GM23338 (cell line): ENCODE data around the gene DHRS13. TPM values are rescaled to one million over a fixed set of nuclear protein-coding genes. Genes with fewer than 3 reads are reported as not detected.
A peak's percentile ranks its signal among the peaks of the same experiment; 100 is the strongest.

ENCODE experiments used
- ATAC-seq: fragments of 200-7000 bp; cut with Tn5 transposase; 3 replicates; pipeline ENCODE4 v1.9.1; 2020
- DNase-seq: peaks from one replicate; pipeline ENCODE4 v3.0.0-alpha.2; 2015; ENCODE audit warnings: low spot score
- H2AFZ ChIP-seq: fragments of 200-600 bp; sonication (generic); 2 replicates; pipeline ENCODE4 v1.8.0; 2016; ENCODE audit warnings: antibody characterized with exemption, mild to moderate bottlenecking, moderate library complexity
- H3F3A ChIP-seq: fragments of 200-600 bp; sonication (generic); replicated peaks from 2 replicates; pipeline ENCODE4 v1.8.0; 2017; ENCODE audit warnings: antibody characterized with exemption, mixed run types, low read depth
- H3K27ac ChIP-seq: fragments of 200-600 bp; sonication (generic); 2 replicates; pipeline ENCODE4 v1.6.1; 2016; ENCODE audit warnings: low read depth
- H3K27me3 ChIP-seq: fragments of 200-600 bp; sonication (generic); 2 replicates; pipeline ENCODE4 v1.8.0; 2016; ENCODE audit warnings: mild to moderate bottlenecking, mixed run types, moderate library complexity; ENCODE audit not compliant: insufficient read depth
- H3K36me3 ChIP-seq: fragments of 200-600 bp; sonication (generic); 2 replicates; pipeline ENCODE4 v1.8.0; 2016; ENCODE audit warnings: mild to moderate bottlenecking; ENCODE audit not compliant: insufficient read depth
- H3K4me1 ChIP-seq: fragments of 200-600 bp; sonication (generic); 2 replicates; pipeline ENCODE4 v1.8.0; 2016; ENCODE audit warnings: mild to moderate bottlenecking, moderate library complexity; ENCODE audit not compliant: insufficient read depth
- H3K4me2 ChIP-seq: fragments of 200-600 bp; sonication (generic); 2 replicates; pipeline ENCODE4 v1.7.1; 2017; ENCODE audit warnings: mixed run types
- H3K4me3 ChIP-seq: fragments of 200-600 bp; sonication (generic); 2 replicates; pipeline ENCODE4 v1.6.1; 2016; ENCODE audit warnings: mixed run types
- H3K79me2 ChIP-seq: fragments of 200-600 bp; sonication (generic); replicated peaks from 2 replicates; pipeline ENCODE4 v1.8.0; 2017; ENCODE audit warnings: mild to moderate bottlenecking; ENCODE audit not compliant: insufficient read depth
- H3K9me2 ChIP-seq: fragments of 200-600 bp; sonication (generic); 2 replicates; pipeline ENCODE4 v1.8.0; 2017; ENCODE audit not compliant: insufficient read depth
- H4K20me1 ChIP-seq: fragments of 200-600 bp; sonication (generic); replicated peaks from 2 replicates; pipeline ENCODE4 v1.8.0; 2017; ENCODE audit warnings: mild to moderate bottlenecking; ENCODE audit not compliant: insufficient read depth
- H3K27ac Mint-ChIP-seq: 2 replicates; pipeline ENCODE4 v1.8.0; 2020; ENCODE audit warnings: inconsistent platforms, mild to moderate bottlenecking, moderate library complexity, mixed read lengths
- H3K27me3 Mint-ChIP-seq: 3 replicates; pipeline ENCODE4 v1.8.0; 2022; ENCODE audit warnings: low read depth, mild to moderate bottlenecking, moderate library complexity, mixed read lengths, inconsistent platforms; ENCODE audit not compliant: insufficient read depth, poor library complexity
- H3K36me3 Mint-ChIP-seq: 3 replicates; pipeline ENCODE4 v1.8.0; 2021; ENCODE audit warnings: low read depth, mild to moderate bottlenecking, inconsistent platforms, moderate library complexity, mixed read lengths
- H3K4me1 Mint-ChIP-seq: 3 replicates; pipeline ENCODE4 v1.8.0; 2020; ENCODE audit warnings: mild to moderate bottlenecking, inconsistent platforms, mixed read lengths
- H3K4me3 Mint-ChIP-seq: 3 replicates; pipeline ENCODE4 v1.8.0; 2021; ENCODE audit warnings: moderate library complexity, mild to moderate bottlenecking, inconsistent platforms, mixed read lengths
- H3K9me3 Mint-ChIP-seq: 3 replicates; pipeline ENCODE4 v1.8.0; 2020; ENCODE audit warnings: moderate library complexity, mild to moderate bottlenecking, inconsistent platforms, mixed read lengths
- CREB1 ChIP-seq: fragments of 250-450 bp; sonication (Bioruptor Pico); IDR thresholded peaks from 2 replicates; pipeline ENCODE4 v1.5.0; 2020; ENCODE audit warnings: low read depth, mild to moderate bottlenecking, moderate library complexity
- EZH2 ChIP-seq: fragments of 200-600 bp; sonication (generic); IDR thresholded peaks from one replicate; pipeline ENCODE4 v1.8.0; 2017; ENCODE audit warnings: antibody characterized with exemption, mild to moderate bottlenecking, low read depth; ENCODE audit not compliant: unreplicated experiment
- EZH2phosphoT487 ChIP-seq: fragments of 200-600 bp; sonication (generic); IDR thresholded peaks from one replicate; pipeline ENCODE4 v1.8.1; 2018; ENCODE audit warnings: antibody characterized with exemption; ENCODE audit not compliant: unreplicated experiment
- JUNB ChIP-seq: IDR thresholded peaks from one replicate; pipeline ENCODE4 v1.6.1; 2016; ENCODE audit warnings: antibody characterized with exemption; ENCODE audit not compliant: unreplicated experiment
- NANOG ChIP-seq: IDR thresholded peaks from 2 replicates; pipeline ENCODE4 v1.6.1; 2016; ENCODE audit warnings: antibody characterized with exemption, borderline replicate concordance
- POLR2AphosphoS5 ChIP-seq: IDR thresholded peaks from 2 replicates; pipeline ENCODE4 v1.6.1; 2016; ENCODE audit warnings: antibody characterized with exemption, low read depth
- STAT1 ChIP-seq: IDR thresholded peaks from one replicate; pipeline ENCODE4 v1.6.1; 2016; ENCODE audit warnings: antibody characterized with exemption; ENCODE audit not compliant: unreplicated experiment
- ZNF114 ChIP-seq: fragments of 250-450 bp; sonication (Bioruptor Pico); IDR thresholded peaks from 2 replicates; pipeline ENCODE4 v1.5.0; 2020; ENCODE audit warnings: mild to moderate bottlenecking, moderate library complexity
- ZNF331 ChIP-seq: fragments of 250-450 bp; sonication (Bioruptor Pico); IDR thresholded peaks from 2 replicates; pipeline ENCODE4 v1.5.0; 2020; ENCODE audit warnings: low read depth, mild to moderate bottlenecking, moderate library complexity
- polyA plus RNA-seq: library from polyadenylated mRNA; unstranded; fragments of >200 nt; fragmentation: Nextera tagmentation; extraction: Ambion mirVana; gene quantifications from 2 replicates; pipeline ENCODE4 v1.2.1, GENCODE V29; 2016
- total RNA-seq: library from RNA; depleted of rRNA; stranded (reverse); fragments of >200 nt; shearing (Covaris generic); gene quantifications from 2 replicates; pipeline ENCODE4 v1.2.3, GENCODE V29; 2014
- TF ChIP-seq, protein P1 (sequence below), 2 experiments: fragments of 200-600 bp in 1 of 2; sonication (generic) in 1 of 2; conservative IDR thresholded peaks; 2 replicates each; pipeline versions ENCODE4 v1.5.1 to v1.6.1; 2016 to 2017; ENCODE audit warnings: antibody characterized with exemption in 2 of 2, low read depth in 2 of 2, mild to moderate bottlenecking in 2 of 2, moderate library complexity in 1 of 2
- TF ChIP-seq, protein P2 (sequence below): IDR thresholded peaks from 2 replicates; pipeline ENCODE4 v1.6.1; 2016; ENCODE audit warnings: antibody characterized with exemption
- TF ChIP-seq, protein P3 (sequence below): IDR thresholded peaks from one replicate; pipeline ENCODE4 v1.6.1; 2018; ENCODE audit warnings: antibody characterized with exemption; ENCODE audit not compliant: unreplicated experiment

Gene DHRS13
- total and polyA plus RNA-seq, 2 experiments from 2014 or later = 5.4 to 34.2 TPM

DNA sequence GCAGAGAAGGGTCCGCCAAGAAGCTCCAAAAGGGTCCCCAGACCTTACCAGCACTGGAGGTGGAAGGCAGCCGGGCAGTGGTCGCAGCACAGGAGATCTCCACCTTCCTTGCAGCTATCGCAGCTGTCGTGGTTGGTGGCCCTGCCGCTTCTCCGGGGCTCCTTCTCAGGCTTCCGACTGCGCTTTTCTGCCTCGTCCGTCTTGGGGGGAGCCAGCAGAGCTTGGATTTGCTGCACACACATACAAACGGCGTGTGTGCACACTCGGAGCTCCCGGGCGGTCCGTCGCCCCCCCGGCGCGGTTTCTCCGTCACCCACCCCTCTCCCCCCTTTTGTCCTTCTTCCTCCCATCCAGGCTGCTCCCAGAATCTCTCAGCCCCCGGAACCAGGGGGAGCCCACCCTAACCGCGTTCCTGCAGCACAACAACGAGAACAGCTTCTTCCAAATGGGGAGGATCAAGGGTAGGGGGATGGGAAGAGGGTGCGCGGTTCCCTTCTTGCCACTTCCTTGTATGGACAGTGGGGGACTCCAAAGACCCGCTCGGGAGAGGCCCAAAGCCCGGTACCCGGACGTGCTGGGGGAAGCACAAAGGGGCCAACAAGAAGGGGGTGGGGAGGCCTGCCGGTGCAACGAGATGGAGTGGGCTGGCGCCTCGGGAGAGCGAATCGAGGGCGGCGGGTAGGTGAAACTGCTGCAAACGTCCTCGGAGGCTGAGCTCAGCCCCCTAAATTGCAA lies 47.3 kb upstream of the DHRS13 start:
- DNase-seq (peak; percentile 83), ATAC-seq (peak; percentile 9)
- Histone ChIP-seq H3K4me2 (peak overlapping the region; percentile 92), H3K79me2 (peaks cover 57% of the 10 kb centered on the region), H3K27me3 (no peaks in the 10 kb centered on the region), H3K4me1 (peaks cover 33% of the 10 kb centered on the region), H4K20me1 (peaks cover 35% of the 10 kb centered on the region), H3K36me3 (peaks cover 7% of the 10 kb centered on the region; the same call in 1 of the 2 replicates), H3F3A (peaks cover 17% of the 10 kb centered on the region; the same call in 1 of the 2 replicates), H3K27ac (peak overlapping the region; percentile 97), H3K9me2 (no peaks in the 10 kb centered on the region), H2AFZ (no peak overlapping the region), H3K4me3 (peak overlapping the region; percentile 96)
- peak overlapping the region; percentile 93 for H3K27ac Mint-ChIP-seq
- H3K36me3 Mint-ChIP-seq = peaks cover 34% of the 10 kb centered on the region
- H3K4me1 Mint-ChIP-seq = peaks cover 26% of the 10 kb centered on the region
- peak overlapping the region; percentile 98 for H3K4me3 Mint-ChIP-seq
- TF ChIP-seq NANOG (no peak), POLR2AphosphoS5 (peak; percentile 48; the same call in 1 of the 2 replicates), EZH2 (no peak), JUNB (no peak), ZNF114 (CRISPR knock-in tag) (no peak), EZH2phosphoT487 (no peak)
- TF ChIP-seq, protein P1, sequence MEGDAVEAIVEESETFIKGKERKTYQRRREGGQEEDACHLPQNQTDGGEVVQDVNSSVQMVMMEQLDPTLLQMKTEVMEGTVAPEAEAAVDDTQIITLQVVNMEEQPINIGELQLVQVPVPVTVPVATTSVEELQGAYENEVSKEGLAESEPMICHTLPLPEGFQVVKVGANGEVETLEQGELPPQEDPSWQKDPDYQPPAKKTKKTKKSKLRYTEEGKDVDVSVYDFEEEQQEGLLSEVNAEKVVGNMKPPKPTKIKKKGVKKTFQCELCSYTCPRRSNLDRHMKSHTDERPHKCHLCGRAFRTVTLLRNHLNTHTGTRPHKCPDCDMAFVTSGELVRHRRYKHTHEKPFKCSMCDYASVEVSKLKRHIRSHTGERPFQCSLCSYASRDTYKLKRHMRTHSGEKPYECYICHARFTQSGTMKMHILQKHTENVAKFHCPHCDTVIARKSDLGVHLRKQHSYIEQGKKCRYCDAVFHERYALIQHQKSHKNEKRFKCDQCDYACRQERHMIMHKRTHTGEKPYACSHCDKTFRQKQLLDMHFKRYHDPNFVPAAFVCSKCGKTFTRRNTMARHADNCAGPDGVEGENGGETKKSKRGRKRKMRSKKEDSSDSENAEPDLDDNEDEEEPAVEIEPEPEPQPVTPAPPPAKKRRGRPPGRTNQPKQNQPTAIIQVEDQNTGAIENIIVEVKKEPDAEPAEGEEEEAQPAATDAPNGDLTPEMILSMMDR (conservative IDR thresholded peaks at IDR 0.05; ENCODE audit: low read depth in 2 of 2) = 0 out of 4 replicates have a peak, but pooled peaks of 1 of the 2 experiments have one; percentile 7
- H3K9me3 Mint-ChIP-seq = no peaks in the 10 kb centered on the region
- peaks cover 4% of the 10 kb centered on the region for H3K27me3 Mint-ChIP-seq

DNA sequence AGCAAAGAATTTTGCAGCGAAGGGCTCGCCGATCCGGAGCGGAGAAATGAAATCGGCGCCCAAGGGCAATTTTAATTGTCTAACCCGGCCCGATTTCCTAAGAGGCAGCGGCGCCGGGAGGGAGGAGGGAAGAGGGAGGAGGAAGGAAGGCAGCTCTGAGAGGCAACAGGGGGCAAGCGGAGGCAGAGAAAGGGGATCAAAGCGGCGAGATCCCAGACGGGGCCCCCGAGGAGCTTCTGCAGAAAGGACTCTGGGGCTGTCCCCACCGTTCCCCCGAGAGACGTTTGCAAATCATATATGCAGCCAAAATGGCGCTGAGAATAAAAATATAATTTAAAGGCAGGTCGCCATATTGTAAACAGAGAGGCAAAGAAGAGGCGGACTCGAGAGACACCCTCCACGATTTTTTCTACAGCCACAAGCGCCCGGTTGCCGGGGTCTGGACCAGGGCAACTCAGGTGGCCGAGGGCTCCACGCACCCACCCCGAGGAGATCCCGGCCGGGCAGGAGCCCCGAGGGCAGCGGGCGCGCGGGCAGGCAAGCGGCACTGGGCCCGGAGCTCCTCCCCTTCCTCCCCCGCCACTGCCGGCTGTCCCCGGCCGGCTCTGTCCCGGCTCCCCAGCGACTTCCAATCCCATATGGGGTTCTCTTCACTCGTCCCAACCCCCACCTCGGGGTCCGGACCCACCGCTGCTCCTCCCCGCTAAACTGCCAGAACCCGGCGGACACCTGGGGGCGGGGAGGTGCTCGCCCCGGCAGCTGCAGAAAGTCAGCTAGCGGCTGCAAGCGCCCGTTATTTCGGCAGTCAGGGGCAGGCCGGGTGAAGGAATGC lies 46.5 kb upstream of the DHRS13 start:
- H3K27ac Mint-ChIP-seq = peak overlapping the region; percentile 95
- Histone ChIP-seq H4K20me1 (peaks cover 43% of the 10 kb centered on the region), H2AFZ (peak overlapping the region; percentile 35; the same call in 1 of the 2 replicates)
- TF ChIP-seq EZH2phosphoT487 (no peak), ZNF331 (CRISPR knock-in tag) (no peak), CREB1 (CRISPR knock-in tag) (no peak), JUNB (no peak), NANOG (no peak), POLR2AphosphoS5 (no peak), EZH2 (no peak), ZNF114 (CRISPR knock-in tag) (no peak), STAT1 (no peak)
- TF ChIP-seq, protein P1 (conservative IDR thresholded peaks at IDR 0.05; ENCODE audit: low read depth in 2 of 2) = no peak
- TF ChIP-seq, protein P2, sequence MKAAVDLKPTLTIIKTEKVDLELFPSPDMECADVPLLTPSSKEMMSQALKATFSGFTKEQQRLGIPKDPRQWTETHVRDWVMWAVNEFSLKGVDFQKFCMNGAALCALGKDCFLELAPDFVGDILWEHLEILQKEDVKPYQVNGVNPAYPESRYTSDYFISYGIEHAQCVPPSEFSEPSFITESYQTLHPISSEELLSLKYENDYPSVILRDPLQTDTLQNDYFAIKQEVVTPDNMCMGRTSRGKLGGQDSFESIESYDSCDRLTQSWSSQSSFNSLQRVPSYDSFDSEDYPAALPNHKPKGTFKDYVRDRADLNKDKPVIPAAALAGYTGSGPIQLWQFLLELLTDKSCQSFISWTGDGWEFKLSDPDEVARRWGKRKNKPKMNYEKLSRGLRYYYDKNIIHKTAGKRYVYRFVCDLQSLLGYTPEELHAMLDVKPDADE = no peak
- TF ChIP-seq, protein P3, sequence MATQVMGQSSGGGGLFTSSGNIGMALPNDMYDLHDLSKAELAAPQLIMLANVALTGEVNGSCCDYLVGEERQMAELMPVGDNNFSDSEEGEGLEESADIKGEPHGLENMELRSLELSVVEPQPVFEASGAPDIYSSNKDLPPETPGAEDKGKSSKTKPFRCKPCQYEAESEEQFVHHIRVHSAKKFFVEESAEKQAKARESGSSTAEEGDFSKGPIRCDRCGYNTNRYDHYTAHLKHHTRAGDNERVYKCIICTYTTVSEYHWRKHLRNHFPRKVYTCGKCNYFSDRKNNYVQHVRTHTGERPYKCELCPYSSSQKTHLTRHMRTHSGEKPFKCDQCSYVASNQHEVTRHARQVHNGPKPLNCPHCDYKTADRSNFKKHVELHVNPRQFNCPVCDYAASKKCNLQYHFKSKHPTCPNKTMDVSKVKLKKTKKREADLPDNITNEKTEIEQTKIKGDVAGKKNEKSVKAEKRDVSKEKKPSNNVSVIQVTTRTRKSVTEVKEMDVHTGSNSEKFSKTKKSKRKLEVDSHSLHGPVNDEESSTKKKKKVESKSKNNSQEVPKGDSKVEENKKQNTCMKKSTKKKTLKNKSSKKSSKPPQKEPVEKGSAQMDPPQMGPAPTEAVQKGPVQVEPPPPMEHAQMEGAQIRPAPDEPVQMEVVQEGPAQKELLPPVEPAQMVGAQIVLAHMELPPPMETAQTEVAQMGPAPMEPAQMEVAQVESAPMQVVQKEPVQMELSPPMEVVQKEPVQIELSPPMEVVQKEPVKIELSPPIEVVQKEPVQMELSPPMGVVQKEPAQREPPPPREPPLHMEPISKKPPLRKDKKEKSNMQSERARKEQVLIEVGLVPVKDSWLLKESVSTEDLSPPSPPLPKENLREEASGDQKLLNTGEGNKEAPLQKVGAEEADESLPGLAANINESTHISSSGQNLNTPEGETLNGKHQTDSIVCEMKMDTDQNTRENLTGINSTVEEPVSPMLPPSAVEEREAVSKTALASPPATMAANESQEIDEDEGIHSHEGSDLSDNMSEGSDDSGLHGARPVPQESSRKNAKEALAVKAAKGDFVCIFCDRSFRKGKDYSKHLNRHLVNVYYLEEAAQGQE = no peak

More for the DNA sequence above, 46.5 kb upstream of the DHRS13 start:
- Histone ChIP-seq H3K4me3 (peak overlapping the region; percentile 96), H3K4me1 (peaks cover 33% of the 10 kb centered on the region), H3F3A (peaks cover 21% of the 10 kb centered on the region; the same call in 1 of the 2 replicates), H3K79me2 (peaks cover 65% of the 10 kb centered on the region), H3K4me2 (peak overlapping the region; percentile 92), H3K27me3 (no peaks in the 10 kb centered on the region), H3K9me2 (no peaks in the 10 kb centered on the region), H3K36me3 (peaks cover 12% of the 10 kb centered on the region), H3K27ac (peak overlapping the region; percentile 97)
- Mint-ChIP-seq H3K36me3 (peaks cover 38% of the 10 kb centered on the region), H3K9me3 (no peaks in the 10 kb centered on the region), H3K4me3 (peak overlapping the region; percentile 98), H3K27me3 (peaks cover 4% of the 10 kb centered on the region), H3K4me1 (peaks cover 27% of the 10 kb centered on the region)
- peak; percentile 2 for ATAC-seq
- peak; percentile 74 for DNase-seq
